IgD-negative memory B cell (primary cell): ENCODE measurements around the gene PRKD1. TPM values are rescaled to one million over a fixed set of nuclear protein-coding genes. Genes with fewer than 3 reads are reported as not detected.
"Not testable (repeated sequence)": the region's sequence is repeated elsewhere in the genome, so short reads cannot be mapped to it uniquely, and the experiment has no call there.

ENCODE experiments used
- H3K27ac Mint-ChIP-seq, 3 donors: one replicate each; pipeline ENCODE4 v1.8.0; 2020 to 2022; ENCODE audit warnings: mild to moderate bottlenecking in 3 of 3, mixed read lengths in 3 of 3, moderate library complexity in 1 of 3
- H3K27me3 Mint-ChIP-seq: one replicate; pipeline ENCODE4 v1.8.0; 2021; ENCODE audit warnings: mixed read lengths
- H3K36me3 Mint-ChIP-seq: one replicate; pipeline ENCODE4 v1.8.0; 2020; ENCODE audit warnings: mild to moderate bottlenecking, mixed read lengths
- H3K4me1 Mint-ChIP-seq, 3 donors: one replicate each; pipeline ENCODE4 v1.8.0; 2020 to 2022; ENCODE audit warnings: mixed read lengths in 3 of 3, mild to moderate bottlenecking in 1 of 3
- H3K4me3 Mint-ChIP-seq, 4 donors: one replicate each; pipeline ENCODE4 v1.8.0; 2020 to 2022; ENCODE audit warnings: mild to moderate bottlenecking in 4 of 4, mixed read lengths in 4 of 4, moderate library complexity in 3 of 4
- H3K9me3 Mint-ChIP-seq, 3 donors: one replicate each; pipeline ENCODE4 v1.8.0; 2020 to 2021; ENCODE audit warnings: mixed read lengths in 3 of 3, mild to moderate bottlenecking in 1 of 3
- polyA plus RNA-seq: library from polyadenylated mRNA; unstranded; fragments of 300-500 nt; fragmentation: Illumina TruSeq; gene quantifications from one replicate; pipeline ENCODE4 v1.2.3, GENCODE V29; 2021

PRKD1 gene
- polyA plus RNA-seq, 1 donor from 2014 or later, result 1.0 TPM

DNA sequence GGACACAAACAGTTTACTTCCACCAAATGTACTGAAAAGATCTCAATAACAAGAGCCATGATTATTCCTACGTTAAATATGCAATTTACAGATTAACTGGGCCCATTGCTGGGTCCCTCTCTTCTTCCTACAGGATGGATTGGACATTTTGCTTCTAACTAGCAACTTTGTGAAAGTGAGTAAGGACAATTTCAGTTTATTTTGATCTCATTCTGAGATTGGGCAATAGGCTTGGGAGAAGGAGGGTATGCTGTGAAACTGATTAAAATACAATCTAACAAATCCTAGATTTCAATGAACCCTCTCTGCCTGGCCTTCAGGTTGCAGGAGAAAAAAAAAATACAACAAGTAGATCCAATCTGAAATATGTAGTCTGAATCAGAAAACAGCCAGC is 121.5 kb downstream of the PRKD1 start:
- H3K4me3 Mint-ChIP-seq, result no peak overlapping the region
- H3K27me3 Mint-ChIP-seq, result no peaks in the 10 kb centered on the region
- H3K36me3 Mint-ChIP-seq, result peaks cover 3% of the 10 kb centered on the region
- H3K27ac Mint-ChIP-seq, result no peak overlapping the region
- peaks cover 0 to 3% (median 0%) of the 10 kb centered on the region in 3 donors for H3K9me3 Mint-ChIP-seq
- H3K4me1 Mint-ChIP-seq, result peaks cover 1 to 11% (median 4%) of the 10 kb centered on the region in 3 donors

DNA sequence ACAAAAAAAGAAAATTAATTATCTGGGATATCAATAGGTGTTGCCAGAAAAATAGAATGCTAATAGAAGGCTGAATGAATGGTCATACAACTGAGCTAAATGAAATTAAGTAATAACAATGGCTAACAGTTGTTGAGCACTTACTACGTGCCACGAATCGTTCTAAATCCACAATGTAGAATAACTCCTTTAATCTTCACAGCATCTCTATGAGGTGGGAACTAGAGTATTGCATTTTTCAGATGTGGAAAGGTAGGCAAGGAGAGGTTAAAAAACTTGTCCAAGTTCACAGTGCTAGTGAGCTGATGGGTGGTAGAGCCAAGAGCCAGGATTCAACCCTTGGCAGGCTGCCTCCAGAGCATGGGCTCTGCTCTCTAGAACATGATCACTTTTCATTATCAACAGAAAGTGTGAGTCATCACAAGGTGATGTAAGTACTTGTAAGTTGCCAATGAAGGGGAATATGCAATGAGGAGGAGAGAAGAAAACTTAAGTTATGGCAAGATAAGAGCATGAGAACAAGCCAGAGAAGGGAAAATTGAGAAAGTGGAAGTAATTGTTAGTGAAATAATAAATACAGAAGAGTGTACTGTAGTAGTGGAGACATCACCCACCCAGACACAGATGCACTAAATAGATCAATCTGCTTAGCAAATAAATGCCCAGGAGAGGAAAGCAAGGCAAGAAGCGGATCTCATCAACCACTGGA is 122.1 kb downstream of the PRKD1 start:
- H3K4me3 Mint-ChIP-seq, result peak overlapping the region in 1 of 4 donors; percentile 6
- peaks cover 0 to 1% (median 0%) of the 10 kb centered on the region in 3 donors for H3K9me3 Mint-ChIP-seq
- no peaks in the 10 kb centered on the region for H3K27me3 Mint-ChIP-seq
- peaks cover 3% of the 10 kb centered on the region for H3K36me3 Mint-ChIP-seq
- no peak overlapping the region for H3K27ac Mint-ChIP-seq
- peaks cover 1 to 12% (median 4%) of the 10 kb centered on the region in 3 donors for H3K4me1 Mint-ChIP-seq

DNA sequence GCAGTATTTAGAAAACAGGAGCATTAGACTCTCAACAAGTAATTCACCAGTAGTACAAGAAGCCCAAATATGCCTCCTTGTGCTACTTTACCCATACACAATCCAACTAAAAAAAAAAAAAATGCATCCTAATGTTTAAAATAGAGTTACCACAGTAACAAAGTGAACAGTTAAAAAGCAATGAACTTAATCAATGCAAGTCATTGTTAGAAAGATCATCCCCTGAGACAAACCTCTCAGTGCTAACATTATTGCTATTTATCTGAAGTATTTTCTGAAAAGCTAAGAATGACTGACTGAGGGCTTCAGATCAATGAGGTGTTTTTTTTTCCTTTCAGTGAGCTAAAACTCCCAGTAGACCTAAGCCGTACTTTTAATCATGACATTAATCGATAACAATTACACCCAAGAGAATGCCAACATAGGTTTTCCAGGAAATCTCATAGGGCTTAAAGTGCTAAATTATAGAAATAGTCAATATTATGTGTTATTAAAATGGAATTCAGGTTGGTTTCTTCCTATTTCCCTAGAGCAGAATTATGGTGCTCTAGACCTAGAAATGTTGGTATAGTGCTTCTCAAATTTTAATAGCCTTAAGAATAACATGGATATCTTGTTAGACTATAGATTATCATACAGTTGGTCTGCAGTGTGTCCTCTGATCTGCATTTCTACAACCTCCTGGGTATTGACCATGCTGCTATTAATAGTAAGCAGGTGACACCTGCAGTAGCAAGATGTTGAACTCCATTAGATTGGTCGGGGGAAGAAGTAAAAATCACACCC is 123.0 kb downstream of the PRKD1 start:
- no peak overlapping the region for H3K27ac Mint-ChIP-seq
- peaks cover 0 to 3% (median 0%) of the 10 kb centered on the region in 3 donors for H3K9me3 Mint-ChIP-seq
- peaks cover 8 to 17% (median 9%) of the 10 kb centered on the region in 3 donors for H3K4me1 Mint-ChIP-seq
- no peaks in the 10 kb centered on the region for H3K27me3 Mint-ChIP-seq
- peaks cover 3% of the 10 kb centered on the region for H3K36me3 Mint-ChIP-seq
- no peak overlapping the region for H3K4me3 Mint-ChIP-seq

DNA sequence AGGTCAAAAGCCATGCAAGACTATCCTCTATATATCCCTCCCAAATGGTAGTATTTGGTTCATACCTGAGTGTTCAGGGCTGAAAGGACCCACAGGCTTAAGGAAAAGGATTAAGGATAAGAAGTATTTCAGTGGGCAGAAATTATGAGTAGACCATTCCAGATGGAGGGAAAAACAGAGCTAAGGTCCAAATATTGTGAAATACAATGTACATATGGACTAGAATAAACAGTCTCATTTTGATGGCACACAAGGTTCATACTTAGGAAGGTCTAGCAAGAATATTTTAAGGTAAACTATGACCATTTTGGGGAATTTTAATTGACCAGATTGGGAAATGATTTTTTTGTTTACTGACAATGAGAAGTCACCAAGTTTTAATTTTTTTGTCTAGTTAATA is 124.6 kb downstream of the PRKD1 start:
- Mint-ChIP-seq H3K4me1 (peaks cover 11 to 19% (median 13%) of the 10 kb centered on the region in 3 donors), H3K27me3 (no peaks in the 10 kb centered on the region), H3K36me3 (peaks cover 2% of the 10 kb centered on the region), H3K27ac (no peak overlapping the region), H3K4me3 (peak overlapping the region in 1 of 4 donors; percentile 47), H3K9me3 (peaks cover 0 to 2% (median 0%) of the 10 kb centered on the region in 3 donors)

DNA sequence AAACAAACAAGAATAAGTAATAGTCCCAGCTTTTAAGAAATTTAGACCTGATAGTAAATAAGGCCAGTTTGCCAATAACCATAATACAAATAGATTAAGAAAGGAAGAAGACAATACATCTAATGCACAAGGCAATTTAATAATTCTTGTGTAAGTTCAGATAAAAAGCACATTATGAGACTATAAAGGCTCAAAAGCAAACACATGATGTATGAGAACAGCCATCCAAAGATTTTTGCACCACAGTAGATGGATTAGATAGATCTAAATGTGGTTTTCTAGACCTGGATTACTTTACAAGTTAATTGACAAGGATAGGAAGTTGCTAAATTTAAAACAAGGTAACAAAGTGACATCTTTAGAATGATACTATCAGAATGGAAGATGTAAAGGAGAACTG is 125.4 kb downstream of the PRKD1 start:
- Mint-ChIP-seq H3K4me1 (peaks cover 11 to 20% (median 13%) of the 10 kb centered on the region in 3 donors), H3K27ac (no peak overlapping the region), H3K27me3 (no peaks in the 10 kb centered on the region), H3K36me3 (no peaks in the 10 kb centered on the region), H3K9me3 (peaks cover 0 to 3% (median 2%) of the 10 kb centered on the region in 3 donors), H3K4me3 (no peak overlapping the region)

DNA sequence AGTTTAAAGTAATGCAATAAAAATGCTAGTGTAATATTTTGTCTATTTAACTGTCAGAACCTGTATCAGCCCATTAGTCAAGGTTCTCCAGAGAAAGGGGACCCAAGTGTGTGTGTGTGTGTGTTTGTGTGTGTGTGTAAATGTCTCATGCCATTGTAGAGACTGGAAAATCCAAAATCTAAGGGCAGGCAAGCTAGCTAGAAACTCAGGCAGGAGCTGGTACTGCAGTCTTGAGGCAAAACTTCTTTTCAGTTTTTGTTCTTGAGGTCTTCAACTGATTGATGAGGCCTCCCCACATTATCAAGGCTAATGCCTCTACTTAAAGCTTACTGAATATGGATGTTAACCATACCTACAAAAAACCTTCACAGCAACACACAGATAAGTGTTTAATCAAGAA is 126.7 kb downstream of the PRKD1 start:
- H3K4me1 Mint-ChIP-seq, result peaks cover 11 to 20% (median 14%) of the 10 kb centered on the region in 3 donors
- H3K36me3 Mint-ChIP-seq, result no peaks in the 10 kb centered on the region
- H3K27ac Mint-ChIP-seq, result no peak overlapping the region
- no peak overlapping the region for H3K4me3 Mint-ChIP-seq
- peaks cover 2 to 5% (median 3%) of the 10 kb centered on the region in 3 donors for H3K9me3 Mint-ChIP-seq
- no peaks in the 10 kb centered on the region for H3K27me3 Mint-ChIP-seq

DNA sequence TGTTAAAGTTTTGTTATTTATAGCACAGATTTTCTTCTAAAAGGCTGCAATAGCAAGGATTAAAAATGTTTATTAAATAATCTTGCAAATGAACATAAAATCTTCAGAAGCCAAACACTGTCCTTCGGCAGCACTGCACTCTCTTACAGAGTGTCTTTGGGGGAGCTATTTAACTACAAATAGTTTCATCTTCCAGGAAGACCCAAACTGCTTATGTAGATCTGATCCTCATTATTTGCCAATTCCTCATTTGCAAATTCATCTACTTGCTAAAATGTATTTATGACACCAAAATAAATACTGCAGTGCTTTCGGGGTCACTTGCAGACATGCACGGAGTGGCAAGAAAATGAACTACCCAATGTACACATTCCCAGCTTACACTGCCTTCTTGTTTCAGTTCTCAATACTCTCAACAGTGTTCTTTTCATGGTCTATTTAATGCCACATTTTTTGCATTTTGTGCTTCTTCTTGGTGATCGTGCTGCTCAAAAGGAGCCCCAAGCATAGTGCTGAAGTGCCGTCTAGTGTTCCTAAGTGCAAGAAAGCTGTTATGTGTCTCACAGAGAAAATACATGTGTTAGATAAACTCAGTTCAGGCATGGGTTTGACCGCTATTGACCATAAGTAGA is 128.1 kb downstream of the PRKD1 start:
- peaks cover 1% of the 10 kb centered on the region for H3K36me3 Mint-ChIP-seq
- H3K27me3 Mint-ChIP-seq, result no peaks in the 10 kb centered on the region
- peaks cover 2 to 5% (median 3%) of the 10 kb centered on the region in 3 donors for H3K9me3 Mint-ChIP-seq
- peak overlapping the region in 2 of 4 donors; percentile 16 to 90 for H3K4me3 Mint-ChIP-seq
- H3K27ac Mint-ChIP-seq, result peak overlapping the region in 2 of 3 donors; percentile 43 to 48
- peaks cover 6 to 13% (median 10%) of the 10 kb centered on the region in 3 donors for H3K4me1 Mint-ChIP-seq

DNA sequence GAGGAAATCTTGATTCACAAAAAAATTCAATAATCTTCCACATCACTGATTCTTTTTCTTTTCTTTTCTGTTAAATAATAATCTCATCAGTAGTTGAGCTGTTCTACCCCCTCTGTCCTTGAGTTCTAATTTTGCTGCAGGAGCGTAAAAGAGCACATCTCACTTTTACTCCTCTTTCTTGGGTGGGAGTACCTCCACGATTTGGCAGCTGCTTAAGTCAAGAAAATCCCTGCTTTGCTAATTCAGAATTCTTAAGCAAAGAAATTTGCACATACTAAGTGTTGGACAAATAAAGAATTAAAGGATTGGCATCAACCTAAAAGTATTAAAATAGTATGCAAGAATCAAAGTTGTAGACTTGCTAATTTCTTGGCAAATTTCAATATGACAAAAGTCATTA is 128.8 kb downstream of the PRKD1 start:
- Mint-ChIP-seq H3K9me3 (peaks cover 2 to 5% (median 3%) of the 10 kb centered on the region in 3 donors), H3K27ac (no peak overlapping the region), H3K4me3 (peak overlapping the region in 1 of 4 donors; percentile 90), H3K27me3 (no peaks in the 10 kb centered on the region), H3K36me3 (peaks cover 1% of the 10 kb centered on the region), H3K4me1 (peaks cover 6 to 13% (median 10%) of the 10 kb centered on the region in 3 donors)

DNA sequence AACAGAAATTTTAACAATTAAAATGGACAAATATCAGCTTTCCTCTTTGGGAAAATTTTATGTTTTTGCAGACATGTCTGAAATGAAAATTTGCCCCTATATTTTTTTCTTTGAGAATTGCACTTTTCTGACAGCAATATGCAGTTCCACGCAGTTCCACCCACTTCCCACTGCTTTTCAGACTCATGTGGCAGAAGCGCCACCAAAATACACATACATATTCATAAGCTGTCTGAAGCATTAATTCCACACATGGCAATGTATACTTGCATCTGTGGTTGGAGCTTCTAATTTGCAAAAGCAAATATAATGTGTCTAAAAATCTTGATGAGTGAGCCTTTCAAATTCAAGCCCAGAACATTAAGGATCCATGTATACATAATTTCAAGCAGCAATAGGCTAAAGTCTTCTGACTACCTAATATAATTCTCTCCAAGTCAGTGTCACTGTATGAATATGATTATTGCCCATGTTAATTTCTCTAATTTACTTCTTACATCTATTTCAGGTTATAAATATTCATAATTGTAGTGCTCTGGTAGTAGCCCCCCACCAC is 129.5 kb downstream of the PRKD1 start:
- Mint-ChIP-seq H3K4me1 (peaks cover 6 to 13% (median 10%) of the 10 kb centered on the region in 3 donors), H3K27me3 (no peaks in the 10 kb centered on the region), H3K36me3 (peaks cover 1% of the 10 kb centered on the region), H3K9me3 (peaks cover 2 to 5% (median 3%) of the 10 kb centered on the region in 3 donors), H3K27ac (no peak overlapping the region), H3K4me3 (no peak overlapping the region)

DNA sequence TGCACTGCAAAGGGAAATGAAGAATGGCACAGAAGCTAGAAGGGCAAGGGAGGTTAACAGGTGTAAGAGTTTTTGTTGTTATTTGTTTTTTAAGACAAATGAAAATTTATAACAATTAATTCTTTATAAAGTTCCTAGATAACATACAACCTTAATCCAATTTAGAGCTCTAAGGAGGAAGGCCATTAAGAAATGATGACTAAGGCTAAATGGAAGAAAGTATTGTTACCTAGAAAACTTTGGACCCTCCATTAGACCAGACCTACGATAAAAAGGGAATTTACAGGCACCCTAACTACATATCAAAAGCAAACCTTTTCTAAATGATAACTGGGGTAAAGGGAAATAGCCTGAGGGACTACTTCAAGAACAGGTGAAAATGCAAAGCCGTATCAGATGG is 130.8 kb downstream of the PRKD1 start:
- Mint-ChIP-seq H3K9me3 (peaks cover 2 to 5% (median 3%) of the 10 kb centered on the region in 3 donors), H3K36me3 (peaks cover 1% of the 10 kb centered on the region), H3K4me1 (peaks cover 6 to 13% (median 10%) of the 10 kb centered on the region in 3 donors)

DNA sequence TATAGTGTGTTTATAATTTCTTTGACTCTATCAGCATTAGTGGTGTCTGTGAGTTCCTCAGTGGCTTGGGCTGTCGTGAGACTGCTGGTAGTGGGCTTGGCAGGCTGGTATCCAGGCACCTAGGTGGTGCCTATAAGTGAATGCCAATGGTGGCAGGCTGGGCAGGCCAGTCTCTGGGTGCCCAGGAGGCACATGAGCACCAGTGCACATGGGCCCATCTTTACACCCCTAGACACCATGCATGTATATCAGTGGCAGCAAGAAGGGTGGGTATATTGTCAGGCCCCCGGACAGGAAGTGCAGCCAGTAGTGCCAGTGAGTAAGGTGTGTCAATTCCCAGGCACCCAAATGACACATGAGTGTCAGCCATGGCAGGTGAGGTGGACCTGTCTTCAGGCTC is 138.2 kb downstream of the PRKD1 start:
- no peak overlapping the region for H3K27ac Mint-ChIP-seq
- no peaks in the 10 kb centered on the region for H3K27me3 Mint-ChIP-seq
- no peaks in the 10 kb centered on the region for H3K36me3 Mint-ChIP-seq
- peak overlapping the region in 1 of 4 donors; percentile 67 for H3K4me3 Mint-ChIP-seq
- peaks cover 0 to 3% (median 2%) of the 10 kb centered on the region in 3 donors for H3K9me3 Mint-ChIP-seq
- H3K4me1 Mint-ChIP-seq, result no peaks in the 10 kb centered on the region

More for the DNA sequence above, 130.8 kb downstream of the PRKD1 start:
- H3K27ac Mint-ChIP-seq, result no peak overlapping the region
- no peaks in the 10 kb centered on the region for H3K27me3 Mint-ChIP-seq
- no peak overlapping the region for H3K4me3 Mint-ChIP-seq

DNA sequence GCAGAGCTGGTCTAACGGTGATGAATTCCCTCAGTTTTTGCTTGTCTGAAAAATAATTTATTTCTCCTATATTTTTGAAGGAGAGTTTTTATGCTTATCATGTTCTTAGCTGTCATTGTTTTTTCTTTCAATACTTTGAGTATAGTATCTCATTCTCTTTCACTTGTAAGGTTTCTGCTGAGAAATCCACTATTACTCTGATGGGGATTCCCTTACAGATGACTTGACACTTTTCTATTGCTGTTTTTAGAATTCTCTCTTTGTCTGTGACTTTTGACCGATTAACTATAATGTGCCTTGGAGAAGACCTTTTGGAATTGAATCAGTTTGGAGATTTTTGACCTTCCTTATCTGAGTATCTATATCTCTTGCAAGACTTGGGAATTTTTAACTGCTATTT is 139.6 kb downstream of the PRKD1 start:
- H3K4me1 Mint-ChIP-seq, result no peaks in the 10 kb centered on the region
- H3K27me3 Mint-ChIP-seq, result no peaks in the 10 kb centered on the region
- H3K4me3 Mint-ChIP-seq, result no peak overlapping the region
- no peaks in the 10 kb centered on the region for H3K36me3 Mint-ChIP-seq
- no peak overlapping the region for H3K27ac Mint-ChIP-seq
- H3K9me3 Mint-ChIP-seq, result peaks cover 0 to 3% (median 2%) of the 10 kb centered on the region in 3 donors

DNA sequence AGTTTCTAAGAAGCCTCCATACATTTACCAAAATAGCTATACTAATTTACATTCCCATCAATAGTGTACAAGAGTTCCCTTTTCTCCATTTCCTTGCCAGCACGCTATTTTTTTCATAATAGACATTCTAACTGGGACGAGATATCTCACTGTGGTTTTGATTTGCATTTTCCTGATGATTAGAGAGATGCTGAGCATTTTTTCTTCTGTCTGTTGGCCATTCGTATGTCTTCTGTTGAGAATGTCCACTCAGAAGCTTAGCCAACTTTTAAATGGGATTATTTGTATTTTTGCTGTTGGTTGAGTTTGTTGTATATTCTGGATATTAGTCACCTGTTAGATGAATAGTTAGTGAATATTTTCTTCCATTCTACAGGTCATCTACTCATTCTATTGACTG is 144.1 kb downstream of the PRKD1 start:
- Mint-ChIP-seq H3K27me3 (no peaks in the 10 kb centered on the region), H3K4me1 (peaks cover 0 to 2% (median 0%) of the 10 kb centered on the region in 3 donors), H3K4me3 (no peak overlapping the region), H3K27ac (no peak overlapping the region), H3K36me3 (no peaks in the 10 kb centered on the region), H3K9me3 (peaks cover 0 to 4% (median 3%) of the 10 kb centered on the region in 3 donors)

DNA sequence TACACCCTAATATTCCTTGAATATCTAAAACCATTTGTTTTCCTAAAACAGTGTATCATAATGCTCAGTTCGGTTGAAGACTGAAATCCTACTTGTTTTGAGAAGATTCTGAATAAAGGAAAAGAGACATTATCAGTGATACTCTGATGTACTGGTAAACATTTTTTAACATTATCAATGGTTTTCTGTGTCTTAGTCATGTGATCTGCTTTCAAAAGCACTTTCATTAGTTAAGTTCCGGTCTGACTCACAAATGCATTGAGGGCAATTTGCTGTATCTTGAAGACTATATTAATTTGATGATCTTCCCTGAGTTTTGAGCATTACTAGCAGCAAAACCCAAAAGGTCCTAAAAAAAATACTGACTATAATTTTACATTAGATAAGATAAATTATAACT is 145.6 kb downstream of the PRKD1 start:
- peaks cover 0 to 2% (median 0%) of the 10 kb centered on the region in 3 donors for H3K4me1 Mint-ChIP-seq
- H3K9me3 Mint-ChIP-seq, result peaks cover 4 to 10% (median 4%) of the 10 kb centered on the region in 3 donors
- no peak overlapping the region for H3K4me3 Mint-ChIP-seq
- H3K36me3 Mint-ChIP-seq, result no peaks in the 10 kb centered on the region
- H3K27ac Mint-ChIP-seq, result no peak overlapping the region
- H3K27me3 Mint-ChIP-seq, result no peaks in the 10 kb centered on the region

DNA sequence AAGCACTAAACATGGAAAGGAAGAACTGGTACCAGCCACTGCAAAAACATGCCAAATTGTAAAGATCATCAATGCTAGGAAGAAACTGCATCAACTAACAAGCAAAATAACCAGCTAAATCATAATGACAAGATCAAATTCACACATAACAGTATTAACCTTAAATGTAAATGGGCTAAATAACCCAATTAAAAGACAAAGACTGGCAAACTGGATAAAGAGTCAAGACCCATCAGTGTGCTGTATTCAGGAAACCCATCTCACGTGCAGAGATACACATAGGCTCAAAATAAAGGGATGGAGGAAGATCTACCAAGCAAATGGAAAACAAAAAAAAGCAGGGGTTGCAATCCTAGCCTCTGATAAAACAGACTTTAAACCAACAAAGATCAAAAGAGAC is 150.5 kb downstream of the PRKD1 start:
- not testable (repeated sequence) for H3K4me1 Mint-ChIP-seq, H3K36me3 Mint-ChIP-seq, H3K4me3 Mint-ChIP-seq, H3K27ac Mint-ChIP-seq, H3K27me3 Mint-ChIP-seq
- peaks cover 2 to 10% (median 10%) of the 10 kb centered on the region in 3 donors for H3K9me3 Mint-ChIP-seq
